HG02943 (cell line): Measurements from ENCODE around the gene MRPL38.
"Not testable (repeated sequence)": the region's sequence is repeated elsewhere in the genome, so short reads cannot be mapped to it uniquely, and the experiment has no call there.

Source experiments
- ATAC-seq: cut with Tn5 transposase; IDR thresholded peaks from one replicate; pipeline ENCODE4 v1.9.1; 2021; ENCODE audit warnings: mild to moderate bottlenecking, low read depth, moderate library complexity; ENCODE audit not compliant: unreplicated experiment

The MRPL38 gene

GRCh38 chr17:75856062-75856756, 48.5 kb downstream of the MRPL38 start:
- ATAC-seq: no peak

- ATAC-seq: peak; percentile 82
These were observed 49.2 kb downstream of the MRPL38 start, which contains the start of gene WBP2 for GRCh38 chr17:75855310-75856061. Gene WBP2 (minus strand): TSS chr17:75855335. CDS start chr17:75855297, 38 bp downstream.

- ATAC-seq: no peak
These were observed 49.8 kb downstream of the MRPL38 start for GRCh38 chr17:75854881-75855309.

- no peak for ATAC-seq
These were observed 50.5 kb downstream of the MRPL38 start for GRCh38 chr17:75854101-75854748.

- ATAC-seq: no peak
These were observed 51.3 kb downstream of the MRPL38 start for GRCh38 chr17:75853433-75853832.

- ATAC-seq: not testable (repeated sequence)
These were observed 53.0 kb downstream of the MRPL38 start for GRCh38 chr17:75851693-75851991.

- no peak for ATAC-seq
These were observed 53.6 kb downstream of the MRPL38 start for GRCh38 chr17:75850928-75851692.

GRCh38 chr17:75849724-75850123, 55.0 kb downstream of the MRPL38 start:
- ATAC-seq: no peak

GRCh38 chr17:75849279-75849646, 55.4 kb downstream of the MRPL38 start:
- ATAC-seq: no peak
